WTC11 (cell line): ENCODE data around the gene STK25.

Source experiments
- ATF1 ChIP-seq: sonication (generic); formaldehyde crosslinking; IDR thresholded peaks from 2 replicates; pipeline ENCODE4 v1.8.1; 2023; ENCODE audit warnings: mild to moderate bottlenecking, moderate library complexity, missing genetic modification reagents
- SMAD3 ChIP-seq: sonication (generic); formaldehyde crosslinking; IDR thresholded peaks from 2 replicates; pipeline ENCODE4 v1.8.0; 2022; ENCODE audit warnings: missing genetic modification reagents, mild to moderate bottlenecking, borderline replicate concordance
- ZNF219 ChIP-seq: sonication (generic); formaldehyde crosslinking; IDR thresholded peaks from 2 replicates; pipeline ENCODE4 v1.8.0; 2023; ENCODE audit warnings: missing genetic modification reagents, mild to moderate bottlenecking, borderline replicate concordance
- TF ChIP-seq, protein P1 (sequence below): sonication (generic); formaldehyde crosslinking; IDR thresholded peaks from 2 replicates; pipeline ENCODE4 v1.8.0; 2022; ENCODE audit warnings: mild to moderate bottlenecking, missing genetic modification reagents
- TF ChIP-seq, protein P2 (sequence below): fragments of 200-600 bp; IDR thresholded peaks from 2 replicates; pipeline ENCODE4 v1.8.0; 2022; ENCODE audit warnings: antibody characterized with exemption
- TF ChIP-seq, protein P3 (sequence below): sonication (generic); formaldehyde crosslinking; IDR thresholded peaks from 2 replicates; pipeline ENCODE4 v1.8.1; 2023; ENCODE audit warnings: mild to moderate bottlenecking, missing genetic modification reagents, moderate library complexity
- TF ChIP-seq, protein P4 (sequence below): sonication (generic); formaldehyde crosslinking; conservative IDR thresholded peaks from 2 replicates; pipeline ENCODE4 v1.8.1; 2022; ENCODE audit warnings: mild to moderate bottlenecking, missing genetic modification reagents

DNA sequence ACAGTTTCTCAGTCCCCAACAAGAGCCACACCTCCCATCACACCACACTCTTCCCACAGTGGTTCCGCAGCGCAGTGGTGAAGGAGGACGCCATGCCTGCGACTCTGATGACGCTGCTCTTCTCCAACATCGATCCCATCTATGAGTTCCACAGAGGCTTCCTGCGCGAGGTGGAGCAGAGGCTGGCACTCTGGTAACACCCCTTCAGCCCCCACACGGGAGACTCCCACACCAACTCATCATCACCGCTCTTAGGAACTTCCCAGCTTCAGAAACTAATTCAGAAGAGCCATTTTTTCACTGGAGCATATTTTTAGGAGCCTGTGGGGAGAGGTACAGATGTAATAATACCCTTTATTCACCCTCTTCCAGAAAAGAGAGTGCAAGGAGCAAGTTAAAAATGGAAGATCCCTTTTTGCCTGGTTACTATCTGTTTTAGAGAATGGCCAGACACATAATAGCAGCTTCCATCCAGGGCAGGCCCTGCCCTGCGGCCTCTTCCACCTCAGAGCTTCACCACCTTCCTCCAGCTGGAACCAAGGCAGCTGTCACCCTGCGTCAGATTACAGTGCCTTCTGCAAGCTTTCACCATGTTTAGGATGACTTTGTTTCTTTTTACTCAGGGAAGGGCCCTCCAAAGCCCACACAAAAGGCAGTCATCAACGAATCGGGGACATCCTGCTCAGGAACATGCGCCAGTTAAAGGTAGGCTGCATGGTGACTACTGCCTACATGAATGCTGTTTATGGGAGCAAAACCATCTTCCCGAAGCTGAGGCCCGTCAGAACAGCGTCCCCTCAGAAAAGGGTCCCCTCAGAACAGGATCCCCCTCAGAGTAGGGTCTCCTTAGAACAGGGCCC lies 44.9 kb downstream of the STK25 start:
- TF ChIP-seq, protein P1, sequence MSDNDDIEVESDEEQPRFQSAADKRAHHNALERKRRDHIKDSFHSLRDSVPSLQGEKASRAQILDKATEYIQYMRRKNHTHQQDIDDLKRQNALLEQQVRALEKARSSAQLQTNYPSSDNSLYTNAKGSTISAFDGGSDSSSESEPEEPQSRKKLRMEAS (CRISPR knock-in tag) = no peak
- no peak for TF ChIP-seq ATF1 (CRISPR knock-in tag)
- TF ChIP-seq, protein P2, sequence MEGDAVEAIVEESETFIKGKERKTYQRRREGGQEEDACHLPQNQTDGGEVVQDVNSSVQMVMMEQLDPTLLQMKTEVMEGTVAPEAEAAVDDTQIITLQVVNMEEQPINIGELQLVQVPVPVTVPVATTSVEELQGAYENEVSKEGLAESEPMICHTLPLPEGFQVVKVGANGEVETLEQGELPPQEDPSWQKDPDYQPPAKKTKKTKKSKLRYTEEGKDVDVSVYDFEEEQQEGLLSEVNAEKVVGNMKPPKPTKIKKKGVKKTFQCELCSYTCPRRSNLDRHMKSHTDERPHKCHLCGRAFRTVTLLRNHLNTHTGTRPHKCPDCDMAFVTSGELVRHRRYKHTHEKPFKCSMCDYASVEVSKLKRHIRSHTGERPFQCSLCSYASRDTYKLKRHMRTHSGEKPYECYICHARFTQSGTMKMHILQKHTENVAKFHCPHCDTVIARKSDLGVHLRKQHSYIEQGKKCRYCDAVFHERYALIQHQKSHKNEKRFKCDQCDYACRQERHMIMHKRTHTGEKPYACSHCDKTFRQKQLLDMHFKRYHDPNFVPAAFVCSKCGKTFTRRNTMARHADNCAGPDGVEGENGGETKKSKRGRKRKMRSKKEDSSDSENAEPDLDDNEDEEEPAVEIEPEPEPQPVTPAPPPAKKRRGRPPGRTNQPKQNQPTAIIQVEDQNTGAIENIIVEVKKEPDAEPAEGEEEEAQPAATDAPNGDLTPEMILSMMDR = no peak
- TF ChIP-seq SMAD3 (CRISPR knock-in tag) = no peak
- TF ChIP-seq, protein P3, sequence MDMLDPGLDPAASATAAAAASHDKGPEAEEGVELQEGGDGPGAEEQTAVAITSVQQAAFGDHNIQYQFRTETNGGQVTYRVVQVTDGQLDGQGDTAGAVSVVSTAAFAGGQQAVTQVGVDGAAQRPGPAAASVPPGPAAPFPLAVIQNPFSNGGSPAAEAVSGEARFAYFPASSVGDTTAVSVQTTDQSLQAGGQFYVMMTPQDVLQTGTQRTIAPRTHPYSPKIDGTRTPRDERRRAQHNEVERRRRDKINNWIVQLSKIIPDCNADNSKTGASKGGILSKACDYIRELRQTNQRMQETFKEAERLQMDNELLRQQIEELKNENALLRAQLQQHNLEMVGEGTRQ (CRISPR knock-in tag) = no peak
- no peak for TF ChIP-seq ZNF219 (CRISPR knock-in tag)
- TF ChIP-seq, protein P4, sequence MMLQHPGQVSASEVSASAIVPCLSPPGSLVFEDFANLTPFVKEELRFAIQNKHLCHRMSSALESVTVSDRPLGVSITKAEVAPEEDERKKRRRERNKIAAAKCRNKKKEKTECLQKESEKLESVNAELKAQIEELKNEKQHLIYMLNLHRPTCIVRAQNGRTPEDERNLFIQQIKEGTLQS = no peak
